ENCODE measurements around the gene CYP21A2. TPM values are rescaled to one million over a fixed set of nuclear protein-coding genes. Genes with fewer than 3 reads are reported as not detected.
A peak's percentile ranks its signal among the peaks of the same experiment; 100 is the strongest.

CYP21A2 gene
- polyA plus RNA-seq, 1 donor (not counting 4 experiments of a cell fraction or from before 2014, with no cell fraction given): 0.04 TPM

GRCh38 chr6:32086661-32087573 lies 48.7 kb downstream of the CYP21A2 start:
- Histone ChIP-seq H3K4me1 (ENCODE audit: control insufficient read depth, extremely low read depth, insufficient read depth, low read length) (peaks cover 15% of the 10 kb centered on the region), H3K9me3 (ENCODE audit: control insufficient read depth, low read depth, low read length) (no peaks in the 10 kb centered on the region), H3K27ac (ENCODE audit: control insufficient read depth, insufficient read depth, low read length) (no peak overlapping the region), H3K4me2 (ENCODE audit: control insufficient read depth, extremely low read depth, insufficient read depth, low read depth, low read length) (no peak overlapping the region), H3K36me3 (ENCODE audit: control insufficient read depth in 2 of 2, extremely low read depth in 1 of 2, insufficient read depth in 2 of 2, low read length in 2 of 2) (no peaks in the 10 kb centered on the region), H4K20me1 (ENCODE audit: control insufficient read depth, extremely low read depth, insufficient read depth, low read length) (no peaks in the 10 kb centered on the region), H3K79me2 (ENCODE audit: control insufficient read depth, insufficient read depth, low read length) (no peaks in the 10 kb centered on the region), H2AFZ (ENCODE audit: control insufficient read depth, low read length) (no peak overlapping the region), H3K9ac (ENCODE audit: control insufficient read depth, extremely low read depth, insufficient read depth, low read length) (no peak overlapping the region), H3K9me1 (ENCODE audit: control insufficient read depth, extremely low read depth, insufficient read depth, low read length) (no peaks in the 10 kb centered on the region), H3K27me3 (ENCODE audit: control insufficient read depth, extremely low read depth, insufficient read depth, low read length) (peaks cover 22% of the 10 kb centered on the region), H3K4me3 (ENCODE audit: control insufficient read depth in 2 of 3, extremely low read depth in 1 of 3, insufficient read depth in 2 of 3, low read depth in 1 of 3, low read length in 3 of 3) (no peak overlapping the region)
- no peak for DNase-seq (ENCODE audit: low read depth, low spot score)
- dilution Hi-C loops (cut with MboI; ENCODE audit: extremely low pct_ligation_motif_present, low sequenced_read_pairs): no loop called here
- peak; percentile 33 for TF ChIP-seq EZH2 (IDR thresholded peaks at IDR 0.05; ENCODE audit: low read length)
- TF ChIP-seq, protein P1, sequence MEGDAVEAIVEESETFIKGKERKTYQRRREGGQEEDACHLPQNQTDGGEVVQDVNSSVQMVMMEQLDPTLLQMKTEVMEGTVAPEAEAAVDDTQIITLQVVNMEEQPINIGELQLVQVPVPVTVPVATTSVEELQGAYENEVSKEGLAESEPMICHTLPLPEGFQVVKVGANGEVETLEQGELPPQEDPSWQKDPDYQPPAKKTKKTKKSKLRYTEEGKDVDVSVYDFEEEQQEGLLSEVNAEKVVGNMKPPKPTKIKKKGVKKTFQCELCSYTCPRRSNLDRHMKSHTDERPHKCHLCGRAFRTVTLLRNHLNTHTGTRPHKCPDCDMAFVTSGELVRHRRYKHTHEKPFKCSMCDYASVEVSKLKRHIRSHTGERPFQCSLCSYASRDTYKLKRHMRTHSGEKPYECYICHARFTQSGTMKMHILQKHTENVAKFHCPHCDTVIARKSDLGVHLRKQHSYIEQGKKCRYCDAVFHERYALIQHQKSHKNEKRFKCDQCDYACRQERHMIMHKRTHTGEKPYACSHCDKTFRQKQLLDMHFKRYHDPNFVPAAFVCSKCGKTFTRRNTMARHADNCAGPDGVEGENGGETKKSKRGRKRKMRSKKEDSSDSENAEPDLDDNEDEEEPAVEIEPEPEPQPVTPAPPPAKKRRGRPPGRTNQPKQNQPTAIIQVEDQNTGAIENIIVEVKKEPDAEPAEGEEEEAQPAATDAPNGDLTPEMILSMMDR (optimal IDR thresholded peaks at IDR 0.05 in 1 of 3, IDR thresholded peaks at IDR 0.05 in 1 of 3, conservative IDR thresholded peaks at IDR 0.05 in 1 of 3; ENCODE audit: extremely low read depth in 1 of 3, insufficient read depth in 2 of 3, low read length in 3 of 3): peak in 1 of 3 experiments; percentile 4
- FAIRE-seq: no peak

- no peaks in the 10 kb centered on the region for H3K36me3 ChIP-seq (ENCODE audit: control insufficient read depth in 2 of 2, extremely low read depth in 1 of 2, insufficient read depth in 2 of 2, low read length in 2 of 2)
- H4K20me1 ChIP-seq (ENCODE audit: control insufficient read depth, extremely low read depth, insufficient read depth, low read length): no peaks in the 10 kb centered on the region
- dilution Hi-C loops (cut with MboI; ENCODE audit: extremely low pct_ligation_motif_present, low sequenced_read_pairs): no loop called here
- no peaks in the 10 kb centered on the region for H3K9me1 ChIP-seq (ENCODE audit: control insufficient read depth, extremely low read depth, insufficient read depth, low read length)
- H3K27me3 ChIP-seq (ENCODE audit: control insufficient read depth, extremely low read depth, insufficient read depth, low read length): peaks cover 22% of the 10 kb centered on the region
- H3K27ac ChIP-seq (ENCODE audit: control insufficient read depth, insufficient read depth, low read length): no peak overlapping the region
- H3K9me3 ChIP-seq (ENCODE audit: control insufficient read depth, low read depth, low read length): no peaks in the 10 kb centered on the region
- H3K4me3 ChIP-seq (ENCODE audit: control insufficient read depth in 2 of 3, extremely low read depth in 1 of 3, insufficient read depth in 2 of 3, low read depth in 1 of 3, low read length in 3 of 3): no peak overlapping the region
- TF ChIP-seq, protein P1 (optimal IDR thresholded peaks at IDR 0.05 in 1 of 3, IDR thresholded peaks at IDR 0.05 in 1 of 3, conservative IDR thresholded peaks at IDR 0.05 in 1 of 3; ENCODE audit: extremely low read depth in 1 of 3, insufficient read depth in 2 of 3, low read length in 3 of 3): peak in 2 of 3 experiments; percentile 26 to 79
- TF ChIP-seq EZH2 (IDR thresholded peaks at IDR 0.05; ENCODE audit: low read length): no peak
- DNase-seq (ENCODE audit: low read depth, low spot score) (peak; percentile 38), FAIRE-seq (no peak)
- H3K4me1 ChIP-seq (ENCODE audit: control insufficient read depth, extremely low read depth, insufficient read depth, low read length): peaks cover 8% of the 10 kb centered on the region
- no peaks in the 10 kb centered on the region for H3K79me2 ChIP-seq (ENCODE audit: control insufficient read depth, insufficient read depth, low read length)
- H3K4me2 ChIP-seq (ENCODE audit: control insufficient read depth, extremely low read depth, insufficient read depth, low read depth, low read length): no peak overlapping the region
- H2AFZ ChIP-seq (ENCODE audit: control insufficient read depth, low read length): no peak overlapping the region
- H3K9ac ChIP-seq (ENCODE audit: control insufficient read depth, extremely low read depth, insufficient read depth, low read length): no peak overlapping the region
These were observed 49.6 kb downstream of the CYP21A2 start for GRCh38 chr6:32087574-32088486.
